ENCODE measurements around the gene AFG3L2. TPM values are rescaled to one million over a fixed set of nuclear protein-coding genes. Genes with fewer than 3 reads are reported as not detected.

The AFG3L2 gene
- total and polyA plus RNA-seq, 5 experiments from 2014 or later = 27.0 to 42.1 (median 37.7) TPM

DNA sequence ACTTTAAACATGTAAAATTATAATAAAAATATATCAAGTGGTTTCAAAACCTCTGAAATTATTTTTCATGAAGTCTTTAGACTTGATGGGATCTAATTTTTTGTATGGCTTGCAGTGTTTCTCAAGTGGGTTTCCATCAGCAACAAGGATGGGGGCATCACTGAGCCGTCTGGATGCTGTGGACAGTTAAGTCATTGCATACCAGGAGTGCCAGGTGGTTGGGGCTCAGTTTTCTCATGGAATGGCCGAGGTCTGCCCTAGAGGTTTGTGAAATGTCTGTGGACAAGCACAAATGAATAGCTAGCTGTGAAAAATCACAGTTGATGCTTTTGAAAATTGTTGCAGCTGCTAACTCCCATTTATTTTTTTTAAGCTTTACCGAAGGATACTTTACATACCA is 32.4 kb upstream of the AFG3L2 start:
- peaks cover 0 to 6% (median 2%) of the 10 kb centered on the region in 5 donors for H3K27me3 Mint-ChIP-seq
- H3K4me3 Mint-ChIP-seq = peak overlapping the region in 3 of 10 donors; percentile 22 to 37 (median 23)
- ATAC-seq (no peak), DNase-seq (no peak)
- no peaks in the 10 kb centered on the region for H3K36me3 Mint-ChIP-seq
- no peaks in the 10 kb centered on the region for H3K9me3 Mint-ChIP-seq
- H3K4me1 Mint-ChIP-seq = peaks cover 10 to 22% (median 20%) of the 10 kb centered on the region in 4 donors
- POLR2A ChIA-PET = no interaction called here
- peak overlapping the region in 1 of 10 donors; percentile 43 for H3K27ac Mint-ChIP-seq

DNA sequence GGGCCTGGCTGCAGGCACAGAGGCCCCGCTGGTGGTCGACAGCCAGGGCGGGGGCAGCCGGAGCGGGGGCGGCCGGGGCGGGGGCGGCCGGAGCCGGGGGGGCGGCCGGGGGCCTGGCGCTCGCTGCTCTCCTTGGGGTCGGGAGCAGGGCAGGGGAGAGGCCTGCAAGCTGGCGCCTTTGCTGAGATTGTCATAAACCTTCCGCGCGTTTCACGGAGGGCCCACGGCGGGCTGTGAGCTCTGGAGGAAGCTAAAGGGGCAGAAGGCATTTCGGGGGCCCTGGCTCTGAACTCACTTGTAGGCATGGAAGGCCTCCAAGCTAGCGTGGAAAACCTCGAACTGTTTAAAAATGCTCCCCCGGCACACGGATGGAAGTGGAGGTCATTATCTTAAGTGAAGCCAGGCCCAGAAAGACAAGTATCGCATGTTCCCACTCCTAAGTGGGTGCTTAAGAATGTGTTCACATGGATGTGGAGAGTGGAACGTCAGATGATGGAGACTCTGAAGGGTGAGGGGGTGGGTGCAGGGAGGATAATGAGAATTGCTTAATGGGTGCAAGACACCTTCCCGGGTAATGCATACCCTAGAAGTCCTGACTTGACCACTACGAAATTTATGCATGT is 31.3 kb upstream of the AFG3L2 start:
- ATAC-seq (peak; percentile 28), DNase-seq (peak in 5 of 10 donors; percentile 6 to 28 (median 9))
- no peaks in the 10 kb centered on the region for H3K36me3 Mint-ChIP-seq
- H3K4me1 Mint-ChIP-seq = peaks cover 8 to 22% (median 20%) of the 10 kb centered on the region in 4 donors
- H3K27ac Mint-ChIP-seq = peak overlapping the region in 8 of 10 donors; percentile 25 to 58 (median 50)
- H3K9me3 Mint-ChIP-seq = no peaks in the 10 kb centered on the region
- POLR2A ChIA-PET = interaction anchor here (0.6 to 3.3 kb wide), 4 partner anchors 31 to 729 kb away, joined by 4 to 25 read pairs (median 6); partner anchors contain the start of genes AFG3L2, CEP76 and PSMG2
- H3K27me3 Mint-ChIP-seq = peaks cover 6 to 13% (median 8%) of the 10 kb centered on the region in 5 donors
- peak overlapping the region; percentile 54 to 85 (median 76) for H3K4me3 Mint-ChIP-seq

GRCh38 chr18:12406371-12407111 is 29.5 kb upstream of the AFG3L2 start:
- Mint-ChIP-seq H3K27me3 (peaks cover 11 to 31% (median 23%) of the 10 kb centered on the region in 5 donors), H3K4me1 (peaks cover 8 to 22% (median 20%) of the 10 kb centered on the region in 4 donors), H3K4me3 (peak overlapping the region; percentile 83 to 92 (median 89)), H3K9me3 (no peaks in the 10 kb centered on the region), H3K36me3 (no peaks in the 10 kb centered on the region), H3K27ac (peak overlapping the region in 4 of 10 donors; percentile 32 to 88 (median 41))
- ATAC-seq (no peak), DNase-seq (no peak)
- POLR2A ChIA-PET = interaction anchor here (0.6 to 3.3 kb wide), 2 partner anchors 29 to 477 kb away, joined by 3 to 25 read pairs; partner anchors contain the start of gene AFG3L2

DNA sequence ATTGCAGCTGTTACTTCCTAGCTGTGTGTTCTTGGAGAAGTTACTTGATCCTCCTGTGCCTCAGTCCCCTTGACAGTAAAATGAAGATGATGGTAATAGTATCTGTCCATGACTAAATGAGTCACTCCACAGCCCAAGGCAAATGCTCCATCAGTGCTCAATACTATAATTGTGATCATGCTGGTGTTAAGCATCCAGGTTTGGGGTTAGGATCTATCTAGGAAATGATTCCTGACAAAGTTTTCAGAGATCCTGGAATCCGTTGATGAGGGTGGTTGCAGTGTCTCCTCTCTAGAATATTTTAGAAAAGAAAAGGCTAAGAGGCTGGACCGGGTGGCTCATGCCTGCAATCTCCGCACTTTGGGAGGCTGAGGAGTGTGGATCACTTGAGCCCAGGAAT is 28.0 kb upstream of the AFG3L2 start:
- POLR2A ChIA-PET = no interaction called here
- no peak for ATAC-seq
- peaks cover 8 to 22% (median 20%) of the 10 kb centered on the region in 4 donors for H3K4me1 Mint-ChIP-seq
- DNase-seq = no peak
- peak overlapping the region in 2 of 10 donors; percentile 48 to 85 for H3K4me3 Mint-ChIP-seq
- H3K36me3 Mint-ChIP-seq = no peaks in the 10 kb centered on the region
- H3K27ac Mint-ChIP-seq = peak overlapping the region in 1 of 10 donors; percentile 41
- H3K9me3 Mint-ChIP-seq = no peaks in the 10 kb centered on the region
- H3K27me3 Mint-ChIP-seq = peaks cover 13 to 34% (median 27%) of the 10 kb centered on the region in 5 donors

GRCh38 chr18:12403601-12404506 is 26.8 kb upstream of the AFG3L2 start:
- H3K27ac Mint-ChIP-seq = no peak overlapping the region
- peaks cover 13 to 43% (median 31%) of the 10 kb centered on the region in 5 donors for H3K27me3 Mint-ChIP-seq
- POLR2A ChIA-PET = no interaction called here

GRCh38 chr18:12401881-12402280 is 24.9 kb upstream of the AFG3L2 start:
- H3K27me3 Mint-ChIP-seq = peaks cover 16 to 59% (median 37%) of the 10 kb centered on the region in 5 donors
- no peak overlapping the region for H3K4me3 Mint-ChIP-seq
- DNase-seq = no peak
- H3K9me3 Mint-ChIP-seq = no peaks in the 10 kb centered on the region
- peaks cover 6 to 12% (median 10%) of the 10 kb centered on the region in 4 donors for H3K4me1 Mint-ChIP-seq
- H3K36me3 Mint-ChIP-seq = no peaks in the 10 kb centered on the region
- ATAC-seq = no peak
- POLR2A ChIA-PET = no interaction called here
- H3K27ac Mint-ChIP-seq = peak overlapping the region in 1 of 10 donors; percentile 67

More at GRCh38 chr18:12403601-12404506, 26.8 kb upstream of the AFG3L2 start:
- ATAC-seq (no peak), DNase-seq (no peak)
- Mint-ChIP-seq H3K36me3 (no peaks in the 10 kb centered on the region), H3K4me1 (peaks cover 8 to 22% (median 20%) of the 10 kb centered on the region in 4 donors), H3K9me3 (no peaks in the 10 kb centered on the region), H3K4me3 (no peak overlapping the region)

- Mint-ChIP-seq H3K9me3 (no peaks in the 10 kb centered on the region), H3K27me3 (peaks cover 15 to 71% (median 46%) of the 10 kb centered on the region in 5 donors), H3K27ac (no peak overlapping the region), H3K4me1 (no peaks in the 10 kb centered on the region), H3K36me3 (no peaks in the 10 kb centered on the region), H3K4me3 (no peak overlapping the region)
- ATAC-seq = no peak
- POLR2A ChIA-PET = no interaction called here
- DNase-seq = no peak
Measured at GRCh38 chr18:12399231-12399630, 22.2 kb upstream of the AFG3L2 start.

GRCh38 chr18:12398625-12399024 is 21.6 kb upstream of the AFG3L2 start:
- Mint-ChIP-seq H3K36me3 (no peaks in the 10 kb centered on the region), H3K9me3 (no peaks in the 10 kb centered on the region), H3K4me1 (no peaks in the 10 kb centered on the region), H3K27ac (no peak overlapping the region), H3K27me3 (peaks cover 12 to 66% (median 43%) of the 10 kb centered on the region in 5 donors), H3K4me3 (no peak overlapping the region)
- ATAC-seq = no peak
- POLR2A ChIA-PET = no interaction called here
- no peak for DNase-seq

GRCh38 chr18:12397793-12398192 is 20.8 kb upstream of the AFG3L2 start:
- POLR2A ChIA-PET = no interaction called here
- DNase-seq = no peak
- H3K36me3 Mint-ChIP-seq = no peaks in the 10 kb centered on the region
- no peak for ATAC-seq
- no peaks in the 10 kb centered on the region for H3K9me3 Mint-ChIP-seq
- H3K27me3 Mint-ChIP-seq = peaks cover 8 to 60% (median 39%) of the 10 kb centered on the region in 5 donors
- no peak overlapping the region for H3K27ac Mint-ChIP-seq
- peak overlapping the region in 1 of 10 donors; percentile 20 for H3K4me3 Mint-ChIP-seq
- no peaks in the 10 kb centered on the region for H3K4me1 Mint-ChIP-seq

- peaks cover 6 to 54% (median 34%) of the 10 kb centered on the region in 5 donors for H3K27me3 Mint-ChIP-seq
Measured at GRCh38 chr18:12397254-12397653, 20.2 kb upstream of the AFG3L2 start.

DNA sequence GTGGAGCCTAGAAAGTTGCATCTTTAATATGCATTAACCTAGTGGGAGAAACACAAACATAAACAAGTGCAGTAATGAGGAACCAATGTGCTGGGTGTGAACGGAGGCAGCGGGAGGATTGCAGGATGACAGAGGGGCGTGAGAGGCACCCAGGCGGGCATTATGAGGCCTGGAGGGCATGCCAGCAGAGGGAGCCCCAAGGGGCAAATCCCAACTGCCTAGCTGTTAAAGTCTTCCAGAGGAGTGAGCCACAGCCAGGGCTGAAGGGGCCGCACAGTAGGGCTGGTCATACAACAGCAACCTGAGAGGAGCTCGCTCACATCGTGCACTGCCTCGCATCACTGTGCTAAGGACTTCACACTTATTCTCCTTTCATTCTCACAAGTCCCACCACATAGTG is 17.4 kb upstream of the AFG3L2 start:
- H3K4me3 Mint-ChIP-seq = no peak overlapping the region
- no peak overlapping the region for H3K27ac Mint-ChIP-seq
- H3K27me3 Mint-ChIP-seq = peaks cover 4 to 36% (median 23%) of the 10 kb centered on the region in 5 donors
- H3K4me1 Mint-ChIP-seq = no peaks in the 10 kb centered on the region
- POLR2A ChIA-PET = no interaction called here
- H3K36me3 Mint-ChIP-seq = no peaks in the 10 kb centered on the region
- ATAC-seq (peak in 1 of 2 donors; percentile 53), DNase-seq (peak in 1 of 10 donors; percentile 12)
- H3K9me3 Mint-ChIP-seq = no peaks in the 10 kb centered on the region

More at GRCh38 chr18:12397254-12397653, 20.2 kb upstream of the AFG3L2 start:
- Mint-ChIP-seq H3K9me3 (no peaks in the 10 kb centered on the region), H3K36me3 (no peaks in the 10 kb centered on the region), H3K27ac (peak overlapping the region in 2 of 10 donors; percentile 48 to 51), H3K4me1 (no peaks in the 10 kb centered on the region), H3K4me3 (no peak overlapping the region)
- POLR2A ChIA-PET = no interaction called here
- DNase-seq = no peak
- ATAC-seq = no peak

DNA sequence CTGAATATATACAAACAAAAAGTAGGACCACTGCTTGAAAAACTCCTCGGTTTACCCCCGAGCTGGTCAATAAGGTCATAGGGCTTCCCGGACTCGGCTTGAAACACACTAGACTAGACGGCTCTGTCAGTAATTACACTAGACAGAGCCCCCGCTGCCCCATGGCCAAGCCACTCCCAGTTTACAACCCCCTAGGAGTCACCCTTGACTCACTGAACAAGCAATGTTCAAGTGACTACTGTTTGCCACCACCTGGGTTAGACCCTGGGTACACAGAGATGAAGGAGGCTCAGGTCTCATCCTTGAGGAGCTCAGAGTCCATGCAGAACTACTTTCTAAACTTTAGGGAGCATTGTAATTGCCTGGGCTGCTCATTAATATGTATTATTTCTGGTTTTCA is 17.0 kb upstream of the AFG3L2 start:
- H3K27me3 Mint-ChIP-seq = peaks cover 0 to 31% (median 20%) of the 10 kb centered on the region in 5 donors
- no peaks in the 10 kb centered on the region for H3K36me3 Mint-ChIP-seq
- ATAC-seq = no peak
- no peak for DNase-seq
- H3K9me3 Mint-ChIP-seq = no peaks in the 10 kb centered on the region
- no peaks in the 10 kb centered on the region for H3K4me1 Mint-ChIP-seq
- no peak overlapping the region for H3K4me3 Mint-ChIP-seq
- no peak overlapping the region for H3K27ac Mint-ChIP-seq
- POLR2A ChIA-PET = no interaction called here
